ENCODE data around the gene PRKAB1. TPM values are rescaled to one million over a fixed set of nuclear protein-coding genes. Genes with fewer than 3 reads are reported as not detected.

The PRKAB1 gene
- total and polyA plus RNA-seq, 2 experiments from 2014 or later = 35.8 to 184 TPM

DNA sequence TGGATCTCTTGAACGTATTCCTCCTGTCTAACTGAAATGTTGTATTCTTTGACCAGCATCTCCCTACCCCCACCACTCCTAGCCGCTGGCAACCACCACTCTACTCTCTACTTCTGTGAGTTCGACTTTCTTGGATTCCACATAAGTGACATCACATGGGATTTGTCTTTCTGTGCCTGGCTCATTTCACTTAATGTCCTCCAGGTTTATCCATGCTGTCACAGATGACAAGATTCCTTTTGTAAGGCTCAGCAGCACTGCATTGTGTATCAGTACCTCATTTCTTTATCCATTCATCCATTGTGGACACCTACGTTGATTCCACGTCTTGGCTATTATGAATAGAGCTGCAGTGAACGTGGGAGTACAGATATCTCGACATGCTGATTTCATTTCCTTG is 10.5 kb downstream of the PRKAB1 start:
- TF ChIP-seq, protein P1, sequence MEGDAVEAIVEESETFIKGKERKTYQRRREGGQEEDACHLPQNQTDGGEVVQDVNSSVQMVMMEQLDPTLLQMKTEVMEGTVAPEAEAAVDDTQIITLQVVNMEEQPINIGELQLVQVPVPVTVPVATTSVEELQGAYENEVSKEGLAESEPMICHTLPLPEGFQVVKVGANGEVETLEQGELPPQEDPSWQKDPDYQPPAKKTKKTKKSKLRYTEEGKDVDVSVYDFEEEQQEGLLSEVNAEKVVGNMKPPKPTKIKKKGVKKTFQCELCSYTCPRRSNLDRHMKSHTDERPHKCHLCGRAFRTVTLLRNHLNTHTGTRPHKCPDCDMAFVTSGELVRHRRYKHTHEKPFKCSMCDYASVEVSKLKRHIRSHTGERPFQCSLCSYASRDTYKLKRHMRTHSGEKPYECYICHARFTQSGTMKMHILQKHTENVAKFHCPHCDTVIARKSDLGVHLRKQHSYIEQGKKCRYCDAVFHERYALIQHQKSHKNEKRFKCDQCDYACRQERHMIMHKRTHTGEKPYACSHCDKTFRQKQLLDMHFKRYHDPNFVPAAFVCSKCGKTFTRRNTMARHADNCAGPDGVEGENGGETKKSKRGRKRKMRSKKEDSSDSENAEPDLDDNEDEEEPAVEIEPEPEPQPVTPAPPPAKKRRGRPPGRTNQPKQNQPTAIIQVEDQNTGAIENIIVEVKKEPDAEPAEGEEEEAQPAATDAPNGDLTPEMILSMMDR (IDR thresholded peaks at IDR 0.05; ENCODE audit: low read depth, low read length) = no peak
- peaks cover 70% of the 10 kb centered on the region for H3K36me3 ChIP-seq
- H3K27ac ChIP-seq = no peak overlapping the region
- no peaks in the 10 kb centered on the region for H3K9me3 ChIP-seq (ENCODE audit: low read depth)
- no peak for DNase-seq (ENCODE audit: low read depth in 1 of 2, low spot score in 1 of 2)
- H3K27me3 ChIP-seq = no peaks in the 10 kb centered on the region
- H3K4me3 ChIP-seq = no peak overlapping the region
- H3K4me1 ChIP-seq (ENCODE audit: low read depth) = no peaks in the 10 kb centered on the region

- DNase-seq (ENCODE audit: low read depth in 1 of 2, low spot score in 1 of 2) = no peak
Observed at GRCh38 chr12:119679081-119679480, 11.1 kb downstream of the PRKAB1 start.

DNA sequence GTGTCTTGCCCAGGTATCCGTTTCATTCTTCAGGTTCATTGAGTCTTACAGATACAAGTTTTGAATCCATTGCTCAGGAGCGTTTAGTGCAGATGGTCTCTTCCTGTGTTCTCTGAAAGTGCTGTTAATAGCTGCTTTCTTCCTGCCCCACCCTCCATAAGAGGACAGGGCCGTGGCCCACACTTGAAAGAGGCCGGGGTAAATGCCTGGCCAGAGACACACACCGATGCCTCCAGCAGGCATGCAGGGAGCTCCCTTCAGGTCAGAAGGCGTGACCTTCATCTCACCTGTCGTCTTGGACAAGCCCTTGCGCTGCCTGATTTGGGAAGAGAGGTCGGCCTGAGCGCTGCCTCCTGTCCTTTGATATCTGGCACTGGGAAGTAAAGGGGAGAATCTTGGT is 11.6 kb downstream of the PRKAB1 start:
- TF ChIP-seq, protein P1 (IDR thresholded peaks at IDR 0.05; ENCODE audit: low read depth, low read length) = no peak
- no peaks in the 10 kb centered on the region for H3K9me3 ChIP-seq (ENCODE audit: low read depth)
- DNase-seq (ENCODE audit: low read depth in 1 of 2, low spot score in 1 of 2) = no peak
- no peaks in the 10 kb centered on the region for H3K4me1 ChIP-seq (ENCODE audit: low read depth)
- no peak overlapping the region for H3K27ac ChIP-seq
- peaks cover 61% of the 10 kb centered on the region for H3K36me3 ChIP-seq
- H3K4me3 ChIP-seq = no peak overlapping the region
- no peaks in the 10 kb centered on the region for H3K27me3 ChIP-seq

More at GRCh38 chr12:119679081-119679480, 11.1 kb downstream of the PRKAB1 start:
- Histone ChIP-seq H3K4me1 (ENCODE audit: low read depth) (no peaks in the 10 kb centered on the region), H3K4me3 (no peak overlapping the region), H3K27me3 (no peaks in the 10 kb centered on the region), H3K27ac (no peak overlapping the region), H3K36me3 (peaks cover 65% of the 10 kb centered on the region), H3K9me3 (ENCODE audit: low read depth) (no peaks in the 10 kb centered on the region)
- TF ChIP-seq, protein P1 (IDR thresholded peaks at IDR 0.05; ENCODE audit: low read depth, low read length) = no peak

GRCh38 chr12:119681111-119681510 is 13.2 kb downstream of the PRKAB1 start:
- no peak overlapping the region for H3K27ac ChIP-seq
- H3K27me3 ChIP-seq = no peaks in the 10 kb centered on the region
- no peaks in the 10 kb centered on the region for H3K4me1 ChIP-seq (ENCODE audit: low read depth)
- H3K9me3 ChIP-seq (ENCODE audit: low read depth) = no peaks in the 10 kb centered on the region
- H3K36me3 ChIP-seq = peaks cover 46% of the 10 kb centered on the region
- no peak overlapping the region for H3K4me3 ChIP-seq
- no peak for DNase-seq (ENCODE audit: low read depth in 1 of 2, low spot score in 1 of 2)
- TF ChIP-seq, protein P1 (IDR thresholded peaks at IDR 0.05; ENCODE audit: low read depth, low read length) = no peak

DNA sequence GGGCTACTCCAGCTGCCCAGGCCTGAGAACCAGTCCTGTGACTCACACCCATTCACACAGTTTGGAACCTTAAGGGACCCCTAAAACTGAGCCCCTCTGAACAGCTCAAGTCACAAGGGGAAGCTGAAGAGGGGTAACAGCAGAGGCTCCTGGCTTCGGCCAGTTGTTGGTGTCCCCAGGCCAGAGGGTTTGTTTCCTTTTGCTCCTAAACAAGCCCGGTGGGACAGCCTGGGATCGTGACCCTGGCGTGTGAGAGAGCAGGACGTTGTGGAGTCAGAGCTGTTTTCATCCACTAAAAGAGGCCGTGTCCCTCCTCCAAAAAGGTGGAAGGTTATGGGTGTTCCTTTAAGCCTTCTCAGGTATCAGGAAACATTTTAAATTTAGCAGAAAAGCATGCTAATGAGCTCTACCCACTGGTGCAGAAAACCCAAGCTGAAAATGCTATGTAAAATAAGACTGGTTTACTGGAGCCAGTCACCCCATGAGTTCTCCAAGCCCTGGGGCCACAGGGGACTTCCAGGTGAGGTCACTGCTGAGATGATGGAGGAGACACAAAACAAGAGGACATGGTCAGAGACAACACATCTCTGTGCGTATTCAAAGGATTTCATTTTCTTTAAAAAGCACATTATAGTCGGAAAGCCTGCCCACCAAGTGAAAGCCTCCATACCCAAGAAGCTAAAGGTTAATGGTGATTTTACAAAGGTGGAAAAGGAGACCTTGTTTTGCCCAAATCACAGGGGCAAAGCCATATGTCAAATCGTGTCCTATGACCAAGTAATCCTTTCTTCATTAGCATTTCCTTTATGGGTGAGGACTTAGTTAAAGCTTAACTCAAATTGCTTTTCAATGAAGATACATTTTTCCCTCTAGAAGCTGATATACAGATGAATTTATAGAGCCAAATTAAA is 14.1 kb downstream of the PRKAB1 start:
- no peak for DNase-seq (ENCODE audit: low read depth in 1 of 2, low spot score in 1 of 2)
- H3K9me3 ChIP-seq (ENCODE audit: low read depth) = no peaks in the 10 kb centered on the region
- no peaks in the 10 kb centered on the region for H3K4me1 ChIP-seq (ENCODE audit: low read depth)
- H3K27me3 ChIP-seq = no peaks in the 10 kb centered on the region
- no peak overlapping the region for H3K4me3 ChIP-seq
- TF ChIP-seq, protein P1 (IDR thresholded peaks at IDR 0.05; ENCODE audit: low read depth, low read length) = no peak
- peak overlapping the region; percentile 39 for H3K27ac ChIP-seq
- H3K36me3 ChIP-seq = peaks cover 37% of the 10 kb centered on the region
